Measurements from ENCODE around the gene MAMDC2.

DNA sequence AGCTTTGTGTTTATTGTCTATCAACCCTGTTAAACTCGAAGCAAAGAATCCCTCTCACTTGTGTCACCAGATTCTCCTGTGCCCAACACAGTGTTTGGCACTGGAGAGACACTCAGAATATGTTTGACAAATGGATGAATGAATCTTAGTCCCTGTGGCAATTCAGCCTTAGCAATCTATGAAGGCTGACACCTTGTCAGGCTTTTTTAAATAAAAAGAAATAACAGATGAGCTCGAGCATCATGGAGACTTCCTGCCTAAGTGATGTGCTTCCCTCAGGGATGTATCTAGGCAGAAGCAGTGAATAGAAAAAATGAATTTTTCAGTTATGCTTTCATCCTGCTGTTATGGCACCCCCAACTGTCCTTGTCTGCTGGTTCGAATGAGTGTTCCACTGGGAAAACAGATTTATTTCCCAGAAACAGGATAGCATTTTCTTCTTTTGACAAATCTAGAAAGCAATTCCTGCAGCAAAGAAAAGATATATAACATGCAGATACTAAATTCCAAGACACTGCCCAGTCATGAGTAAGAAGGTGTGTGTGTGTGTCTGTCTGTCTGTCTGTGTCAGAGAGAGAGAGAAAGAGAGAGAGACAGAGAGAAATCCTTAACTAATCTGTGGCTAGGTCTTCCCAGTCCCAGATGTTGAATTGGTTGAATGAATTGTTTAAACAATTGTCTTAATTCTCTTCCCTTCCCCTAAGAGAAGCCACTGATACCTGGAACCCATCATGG lies 16.7 kb downstream of the MAMDC2 start:
- TF ChIP-seq, protein P1, sequence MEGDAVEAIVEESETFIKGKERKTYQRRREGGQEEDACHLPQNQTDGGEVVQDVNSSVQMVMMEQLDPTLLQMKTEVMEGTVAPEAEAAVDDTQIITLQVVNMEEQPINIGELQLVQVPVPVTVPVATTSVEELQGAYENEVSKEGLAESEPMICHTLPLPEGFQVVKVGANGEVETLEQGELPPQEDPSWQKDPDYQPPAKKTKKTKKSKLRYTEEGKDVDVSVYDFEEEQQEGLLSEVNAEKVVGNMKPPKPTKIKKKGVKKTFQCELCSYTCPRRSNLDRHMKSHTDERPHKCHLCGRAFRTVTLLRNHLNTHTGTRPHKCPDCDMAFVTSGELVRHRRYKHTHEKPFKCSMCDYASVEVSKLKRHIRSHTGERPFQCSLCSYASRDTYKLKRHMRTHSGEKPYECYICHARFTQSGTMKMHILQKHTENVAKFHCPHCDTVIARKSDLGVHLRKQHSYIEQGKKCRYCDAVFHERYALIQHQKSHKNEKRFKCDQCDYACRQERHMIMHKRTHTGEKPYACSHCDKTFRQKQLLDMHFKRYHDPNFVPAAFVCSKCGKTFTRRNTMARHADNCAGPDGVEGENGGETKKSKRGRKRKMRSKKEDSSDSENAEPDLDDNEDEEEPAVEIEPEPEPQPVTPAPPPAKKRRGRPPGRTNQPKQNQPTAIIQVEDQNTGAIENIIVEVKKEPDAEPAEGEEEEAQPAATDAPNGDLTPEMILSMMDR (IDR thresholded peaks at IDR 0.05): no peak
- TF ChIP-seq EZH2 (IDR thresholded peaks at IDR 0.05; ENCODE audit: borderline replicate concordance, insufficient read depth, low read depth, low read length, poor library complexity, severe bottlenecking): no peak

Data from B cell (primary cell).